Measurements from ENCODE around the gene GET3. TPM values are rescaled to one million over a fixed set of nuclear protein-coding genes. Genes with fewer than 3 reads are reported as not detected.

The GET3 gene
- total and polyA plus RNA-seq, 2 of the 13 experiments (the other 11 are each of a cell fraction or from before 2014, with no cell fraction given) = 57.7 to 59.4 TPM

GRCh38 chr19:12791345-12792050 lies 54.2 kb downstream of the GET3 start, which contains the start of gene JUNB (continued):
- TF ChIP-seq RNF219 (CRISPR knock-in tag; IDR thresholded peaks at IDR 0.05) (no peak), ZNF800 (CRISPR knock-in tag; IDR thresholded peaks at IDR 0.05) (peak; percentile 84), E2F1 (CRISPR knock-in tag; IDR thresholded peaks at IDR 0.05) (no peak), NKX3-1 (CRISPR knock-in tag; IDR thresholded peaks at IDR 0.05) (no peak), ZBTB20 (CRISPR knock-in tag; IDR thresholded peaks at IDR 0.05; ENCODE audit: borderline replicate concordance, low read depth) (peak; percentile 66), ZNF737 (CRISPR knock-in tag; IDR thresholded peaks at IDR 0.05; ENCODE audit: borderline replicate concordance) (no peak), IRX3 (CRISPR knock-in tag; IDR thresholded peaks at IDR 0.05; ENCODE audit: borderline replicate concordance, low read depth) (no peak), DNMT1 (CRISPR knock-in tag; IDR thresholded peaks at IDR 0.05) (peak; percentile 86), CHCHD3 (CRISPR knock-in tag; IDR thresholded peaks at IDR 0.05) (no peak), PTBP1 (IDR thresholded peaks at IDR 0.05; ENCODE audit: low read depth, low read length, poor library complexity, severe bottlenecking) (peak; percentile 53), SKI (IDR thresholded peaks at IDR 0.05; ENCODE audit: partially characterized antibody) (peak; percentile 64), ZNF260 (CRISPR knock-in tag; IDR thresholded peaks at IDR 0.05; ENCODE audit: borderline replicate concordance, low read depth) (no peak), MAFK (conservative IDR thresholded peaks at IDR 0.05 in 1 of 2, IDR thresholded peaks at IDR 0.05 in 1 of 2; ENCODE audit: low read length in 2 of 2) (no peak), ZHX2 (IDR thresholded peaks at IDR 0.05; ENCODE audit: low read depth) (peak; percentile 48; the same call in 1 of the 2 replicates), ZHX2 (CRISPR knock-in tag; IDR thresholded peaks at IDR 0.05; ENCODE audit: borderline replicate concordance) (no peak; the same call in 1 of the 2 replicates)

All from HepG2 (cell line).